HEK293T (cell line): ENCODE results near the gene PIAS4.
"Not testable (repeated sequence)": the region's sequence is repeated elsewhere in the genome, so short reads cannot be mapped to it uniquely, and the experiment has no call there.

ENCODE experiments used
- CTCF ChIA-PET: fragments of 350-600 bp; formaldehyde crosslinking; extraction: SDS; loops from one replicate; lab custom pipeline; 2021; ENCODE audit warnings: antibody characterized with exemption, inconsistent platforms; lab: Yijun Ruan, JAX
- POLR2A ChIA-PET: fragments of 350-600 bp; formaldehyde crosslinking; extraction: SDS; loops from one replicate; lab custom pipeline; 2020; ENCODE audit warnings: antibody characterized with exemption, inconsistent platforms; lab: Yijun Ruan, JAX
- DNase-seq: peaks from one replicate; pipeline ENCODE4 v3.0.0; 2012; ENCODE audit warnings: mixed read lengths; ENCODE audit errors: extremely low spot score
- ARNT ChIP-seq: fragments of 450-650 bp; IDR thresholded peaks from 2 replicates; pipeline ENCODE4 v1.6.1; 2017; ENCODE audit warnings: mild to moderate bottlenecking
- BHLHE40 ChIP-seq: fragments of 450-650 bp; IDR thresholded peaks from 2 replicates; pipeline ENCODE4 v1.6.1; 2016; ENCODE audit warnings: mild to moderate bottlenecking, moderate library complexity, borderline replicate concordance
- CTBP1 ChIP-seq: fragments of 450-650 bp; IDR thresholded peaks from 2 replicates; pipeline ENCODE4 v1.6.1; 2016; ENCODE audit warnings: borderline replicate concordance
- ELF4 ChIP-seq: fragments of 450-650 bp; IDR thresholded peaks from 2 replicates; pipeline ENCODE4 v1.6.1; 2017; ENCODE audit warnings: antibody characterized with exemption
- FOXK2 ChIP-seq: fragments of 450-650 bp; IDR thresholded peaks from 2 replicates; pipeline ENCODE4 v1.6.1; 2016; ENCODE audit warnings: mild to moderate bottlenecking
- FOXM1 ChIP-seq: fragments of 450-650 bp; IDR thresholded peaks from 2 replicates; pipeline ENCODE4 v1.6.1; 2017; ENCODE audit warnings: mild to moderate bottlenecking, borderline replicate concordance
- HDGF ChIP-seq: fragments of 450-650 bp; IDR thresholded peaks from 2 replicates; pipeline ENCODE4 v1.6.1; 2017; ENCODE audit warnings: antibody characterized with exemption, borderline replicate concordance
- L3MBTL2 ChIP-seq: fragments of 450-650 bp; conservative IDR thresholded peaks from 2 replicates; pipeline ENCODE4 v1.6.1; 2016; ENCODE audit warnings: mild to moderate bottlenecking
- LEF1 ChIP-seq: fragments of 450-650 bp; IDR thresholded peaks from 2 replicates; pipeline ENCODE4 v1.6.1; 2017; ENCODE audit warnings: mild to moderate bottlenecking, borderline replicate concordance
- NFRKB ChIP-seq: fragments of 450-650 bp; IDR thresholded peaks from 2 replicates; pipeline ENCODE4 v1.6.1; 2016; ENCODE audit warnings: mild to moderate bottlenecking, moderate library complexity
- SP1 ChIP-seq: fragments of 450-650 bp; IDR thresholded peaks from 2 replicates; pipeline ENCODE4 v1.6.1; 2017
- SUZ12 ChIP-seq: fragments of 450-650 bp; IDR thresholded peaks from 2 replicates; pipeline ENCODE4 v1.6.1; 2016; ENCODE audit warnings: mild to moderate bottlenecking
- TARDBP ChIP-seq: fragments of 450-650 bp; IDR thresholded peaks from 2 replicates; pipeline ENCODE4 v1.6.1; 2016
- ZNF384 ChIP-seq: fragments of 450-650 bp; IDR thresholded peaks from 2 replicates; pipeline ENCODE4 v1.6.1; 2016
- TF ChIP-seq, protein P1 (sequence below): fragments of 450-650 bp; IDR thresholded peaks from 2 replicates; pipeline ENCODE4 v1.6.1; 2016

PIAS4 gene

DNA sequence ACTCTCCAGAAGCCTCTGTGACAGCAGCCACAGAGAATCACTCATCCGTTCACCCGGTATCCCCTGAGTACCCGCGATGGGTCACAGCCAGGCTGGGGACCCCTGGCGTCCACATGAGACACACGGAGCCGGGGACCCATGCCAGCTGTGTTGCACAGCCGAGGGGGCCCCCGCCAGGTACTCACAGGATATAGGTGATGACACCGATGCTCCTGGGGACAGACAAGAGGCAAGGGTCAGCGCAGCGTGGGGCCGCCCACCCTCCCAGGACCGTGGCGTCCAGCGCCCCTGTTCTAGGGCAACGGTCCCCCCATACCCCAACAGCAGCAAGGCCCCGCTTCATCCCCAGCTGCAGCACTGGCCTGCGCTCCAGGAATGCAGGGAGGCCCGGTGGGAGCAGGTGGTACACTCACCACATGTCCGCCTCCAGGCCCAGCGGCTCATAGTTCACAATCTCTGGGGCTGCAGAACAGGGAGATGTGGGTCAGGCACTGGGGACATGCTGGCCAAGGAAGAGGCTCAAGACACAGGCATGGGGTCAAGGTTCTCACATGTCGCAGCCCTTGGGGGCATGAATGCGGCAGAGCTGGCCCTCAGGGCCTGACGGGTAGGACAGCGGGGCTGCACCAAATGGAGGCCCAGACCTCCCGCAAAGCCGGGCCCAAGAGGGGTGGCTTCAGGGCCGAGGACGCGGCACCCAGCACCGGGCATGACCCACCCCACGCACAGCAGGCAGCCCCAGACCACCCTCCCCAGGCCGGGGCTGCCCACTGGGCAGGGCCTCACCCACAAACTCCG, 43.9 kb upstream of the PIAS4 start:
- CTCF ChIA-PET: no interaction called here
- DNase-seq: no peak
- TF ChIP-seq, protein P1, sequence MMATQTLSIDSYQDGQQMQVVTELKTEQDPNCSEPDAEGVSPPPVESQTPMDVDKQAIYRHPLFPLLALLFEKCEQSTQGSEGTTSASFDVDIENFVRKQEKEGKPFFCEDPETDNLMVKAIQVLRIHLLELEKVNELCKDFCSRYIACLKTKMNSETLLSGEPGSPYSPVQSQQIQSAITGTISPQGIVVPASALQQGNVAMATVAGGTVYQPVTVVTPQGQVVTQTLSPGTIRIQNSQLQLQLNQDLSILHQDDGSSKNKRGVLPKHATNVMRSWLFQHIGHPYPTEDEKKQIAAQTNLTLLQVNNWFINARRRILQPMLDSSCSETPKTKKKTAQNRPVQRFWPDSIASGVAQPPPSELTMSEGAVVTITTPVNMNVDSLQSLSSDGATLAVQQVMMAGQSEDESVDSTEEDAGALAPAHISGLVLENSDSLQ: no peak
- TF ChIP-seq TARDBP: no peak
- TF ChIP-seq FOXM1: no peak
- no peak for TF ChIP-seq L3MBTL2
- TF ChIP-seq SP1: no peak
- no peak for TF ChIP-seq ZNF384
- TF ChIP-seq HDGF: no peak
- TF ChIP-seq SUZ12: no peak
- no peak for TF ChIP-seq NFRKB
- no peak for TF ChIP-seq CTBP1
- no peak for TF ChIP-seq LEF1
- no peak for TF ChIP-seq ELF4
- no peak for TF ChIP-seq BHLHE40
- POLR2A ChIA-PET: interaction anchor here (1.6 kb wide), 1 partner anchor 22 kb away, joined by 5 read pairs; the partner anchor contains the start of gene EEF2

- DNase-seq: no peak
- ChIA-PET POLR2A (interaction anchor here (1.6 kb wide), 1 partner anchor 21 kb away, joined by 5 read pairs; the partner anchor contains the start of gene EEF2), CTCF (no interaction called here)
Measured at GRCh38 chr19:3964256-3965194, 43.0 kb upstream of the PIAS4 start.

DNA sequence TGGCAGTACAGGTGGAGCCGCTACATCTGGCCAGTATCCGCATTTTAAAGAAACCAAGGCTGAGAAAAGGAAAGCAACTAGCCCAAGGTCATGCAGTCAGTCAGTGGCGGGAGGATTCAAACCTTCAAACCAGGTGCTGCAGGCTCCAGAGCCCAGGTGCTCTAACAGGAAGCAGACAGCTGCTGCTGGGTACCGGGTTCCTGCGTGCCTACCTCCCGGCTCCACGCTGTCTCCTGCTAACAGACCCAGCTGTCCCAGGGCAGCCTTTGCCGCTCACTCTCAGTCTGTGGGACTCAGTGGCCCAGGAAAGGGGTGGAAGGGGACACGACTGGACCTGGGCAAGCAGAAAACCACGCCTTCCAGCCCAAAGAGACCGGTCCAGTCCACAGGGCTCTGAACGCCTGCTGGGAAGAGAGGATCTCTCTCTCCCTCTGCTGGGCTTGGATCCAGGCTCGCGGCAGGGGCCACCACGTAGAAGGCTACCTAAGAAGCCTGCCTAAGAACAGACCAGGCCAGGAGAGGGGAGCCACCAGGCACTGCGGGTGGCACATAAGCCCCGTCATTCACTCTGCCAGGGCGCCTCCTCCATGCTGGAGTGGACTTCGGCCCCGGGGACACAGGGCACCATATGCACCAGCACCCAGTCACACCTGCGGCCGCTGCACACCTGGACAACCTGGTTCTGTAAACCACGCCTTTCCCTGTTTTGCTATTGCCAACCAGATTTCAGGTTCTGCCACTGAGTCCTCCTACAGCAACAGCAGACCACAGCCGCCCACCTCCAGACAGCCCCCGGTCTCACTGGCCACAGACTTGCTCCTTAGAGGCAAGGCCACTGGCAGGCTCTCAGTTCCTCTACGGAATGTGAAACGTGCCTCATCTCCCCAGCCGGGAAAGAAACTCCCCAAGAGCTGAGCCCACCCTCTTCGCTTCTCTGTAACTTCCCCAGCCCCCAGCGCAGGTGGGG, 41.2 kb upstream of the PIAS4 start:
- DNase-seq: no peak
- TF ChIP-seq LEF1: no peak
- no peak for TF ChIP-seq BHLHE40
- no peak for TF ChIP-seq ELF4
- TF ChIP-seq TARDBP: no peak
- TF ChIP-seq, protein P1: no peak
- TF ChIP-seq L3MBTL2: no peak
- TF ChIP-seq FOXM1: no peak
- no peak for TF ChIP-seq SUZ12
- TF ChIP-seq ARNT: no peak
- no peak for TF ChIP-seq HDGF
- no peak for TF ChIP-seq FOXK2
- TF ChIP-seq ZNF384: no peak
- POLR2A ChIA-PET: no interaction called here
- CTCF ChIA-PET: no interaction called here

More at GRCh38 chr19:3964256-3965194, 43.0 kb upstream of the PIAS4 start:
- TF ChIP-seq L3MBTL2: no peak
- TF ChIP-seq FOXK2: no peak
- TF ChIP-seq LEF1: no peak
- no peak for TF ChIP-seq ELF4
- TF ChIP-seq TARDBP: no peak
- TF ChIP-seq SP1: no peak
- TF ChIP-seq FOXM1: no peak
- no peak for TF ChIP-seq ZNF384
- no peak for TF ChIP-seq ARNT
- no peak for TF ChIP-seq CTBP1
- no peak for TF ChIP-seq SUZ12
- TF ChIP-seq, protein P1: no peak
- no peak for TF ChIP-seq BHLHE40
- no peak for TF ChIP-seq HDGF
- TF ChIP-seq NFRKB: no peak

DNA sequence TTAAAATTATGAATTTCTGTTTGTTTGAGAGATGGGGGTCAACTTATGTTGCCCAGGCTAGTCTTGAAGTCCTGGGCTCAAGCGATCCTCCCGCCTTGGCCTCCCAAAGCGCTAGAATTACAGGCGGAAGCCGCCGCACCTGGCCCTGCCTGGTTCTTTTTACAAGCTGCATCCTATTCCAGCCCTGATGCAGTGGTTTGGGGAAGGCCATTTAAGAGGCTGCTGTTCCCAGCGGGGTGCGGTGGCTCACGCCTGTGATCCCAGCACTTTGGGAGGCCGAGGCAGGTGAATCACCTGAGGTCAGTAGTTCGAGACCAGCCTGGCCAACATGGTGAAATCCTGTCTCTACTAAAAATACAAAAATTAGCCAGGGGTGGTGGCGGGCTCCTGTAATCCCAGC, 39.6 kb upstream of the PIAS4 start:
- DNase-seq: not testable (repeated sequence)
- ChIA-PET CTCF (interaction anchor here (0.7 to 1.8 kb wide), 2 partner anchors 20 to 150 kb away, joined by 4 to 8 read pairs; no protein-coding TSS in a partner anchor), POLR2A (interaction anchor here (0.6 to 2.4 kb wide), 7 partner anchors 10 to 205 kb away, joined by 3 to 35 read pairs (median 4); partner anchors contain the start of genes EEF2, MRPL54 and NMRK2)
